NT2/D1 (cell line): ENCODE data around the gene EPHA3.

Experiments
- SUZ12 ChIP-seq: IDR thresholded peaks from 2 replicates; pipeline ENCODE4 v1.6.1; 2011; ENCODE audit not compliant: insufficient read length, insufficient read depth; ENCODE audit errors: extremely low read depth
- YY1 ChIP-seq: IDR thresholded peaks from 2 replicates; pipeline ENCODE4 v1.6.1; 2011; ENCODE audit not compliant: insufficient read length, insufficient read depth

DNA sequence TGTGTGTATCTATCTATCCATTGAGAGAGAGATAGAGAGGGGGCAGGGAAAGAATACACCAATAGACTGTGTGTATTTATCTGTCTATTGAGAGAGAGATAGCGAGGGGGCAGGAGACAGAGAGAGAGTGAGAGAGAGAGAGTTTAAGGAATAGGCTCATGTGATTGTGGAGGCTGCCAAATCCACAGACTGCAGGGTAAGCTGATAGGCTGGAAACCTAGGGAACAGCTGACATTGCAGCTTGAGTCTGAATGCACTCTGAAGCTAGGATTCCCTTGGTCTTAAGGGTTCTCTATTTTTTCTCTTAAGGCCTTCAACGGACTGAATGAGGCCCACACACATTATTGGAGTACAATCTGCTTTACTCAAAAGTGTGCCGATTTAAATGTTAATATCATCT, 255.8 kb downstream of the EPHA3 start:
- TF ChIP-seq SUZ12 (no peak), YY1 (no peak)
